ENCODE results near the gene FARS2. TPM values are rescaled to one million over a fixed set of nuclear protein-coding genes. Genes with fewer than 3 reads are reported as not detected.

Gene FARS2
- total RNA-seq, 1 donor from 2014 or later = 19.9 TPM

DNA sequence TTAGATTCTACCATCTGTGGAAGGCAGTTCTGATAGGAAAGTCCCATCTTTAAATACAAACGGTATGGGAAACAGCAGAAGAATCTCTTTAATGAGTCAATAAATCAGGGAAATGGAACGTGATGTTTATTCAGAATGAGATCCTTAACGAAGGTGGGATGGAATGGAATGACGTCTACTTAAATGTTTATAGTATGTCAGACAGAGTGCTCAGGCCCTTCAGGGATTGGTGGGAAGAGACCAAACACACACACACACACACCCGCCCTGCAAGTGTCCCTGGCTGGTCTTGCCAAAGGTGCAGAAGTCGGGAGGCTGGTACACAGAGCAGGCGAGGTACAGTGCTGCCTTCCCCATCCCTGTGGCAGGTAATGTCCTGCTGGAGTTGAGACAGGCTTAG is 164.0 kb downstream of the FARS2 start:
- peaks cover 6% of the 10 kb centered on the region for H3K36me3 Mint-ChIP-seq
- no peak overlapping the region for H3K27ac Mint-ChIP-seq
- H3K27me3 Mint-ChIP-seq (ENCODE audit: low read depth) = no peaks in the 10 kb centered on the region
- TF ChIP-seq, protein P1, sequence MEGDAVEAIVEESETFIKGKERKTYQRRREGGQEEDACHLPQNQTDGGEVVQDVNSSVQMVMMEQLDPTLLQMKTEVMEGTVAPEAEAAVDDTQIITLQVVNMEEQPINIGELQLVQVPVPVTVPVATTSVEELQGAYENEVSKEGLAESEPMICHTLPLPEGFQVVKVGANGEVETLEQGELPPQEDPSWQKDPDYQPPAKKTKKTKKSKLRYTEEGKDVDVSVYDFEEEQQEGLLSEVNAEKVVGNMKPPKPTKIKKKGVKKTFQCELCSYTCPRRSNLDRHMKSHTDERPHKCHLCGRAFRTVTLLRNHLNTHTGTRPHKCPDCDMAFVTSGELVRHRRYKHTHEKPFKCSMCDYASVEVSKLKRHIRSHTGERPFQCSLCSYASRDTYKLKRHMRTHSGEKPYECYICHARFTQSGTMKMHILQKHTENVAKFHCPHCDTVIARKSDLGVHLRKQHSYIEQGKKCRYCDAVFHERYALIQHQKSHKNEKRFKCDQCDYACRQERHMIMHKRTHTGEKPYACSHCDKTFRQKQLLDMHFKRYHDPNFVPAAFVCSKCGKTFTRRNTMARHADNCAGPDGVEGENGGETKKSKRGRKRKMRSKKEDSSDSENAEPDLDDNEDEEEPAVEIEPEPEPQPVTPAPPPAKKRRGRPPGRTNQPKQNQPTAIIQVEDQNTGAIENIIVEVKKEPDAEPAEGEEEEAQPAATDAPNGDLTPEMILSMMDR (IDR thresholded peaks at IDR 0.05; ENCODE audit: unreplicated experiment) = no peak
- H3K9me3 Mint-ChIP-seq = peaks cover 5% of the 10 kb centered on the region
- H3K4me3 Mint-ChIP-seq = no peak overlapping the region
- no peak for DNase-seq (ENCODE audit: low spot score in 2 of 2, unreplicated experiment in 2 of 2)
- H3K4me1 Mint-ChIP-seq = peaks cover 2% of the 10 kb centered on the region

- no peak for DNase-seq (ENCODE audit: low spot score in 2 of 2, unreplicated experiment in 2 of 2)
- Mint-ChIP-seq H3K4me3 (no peak overlapping the region), H3K27ac (no peak overlapping the region), H3K36me3 (peaks cover 6% of the 10 kb centered on the region), H3K4me1 (peaks cover 2% of the 10 kb centered on the region), H3K27me3 (ENCODE audit: low read depth) (no peaks in the 10 kb centered on the region), H3K9me3 (peaks cover 5% of the 10 kb centered on the region)
- TF ChIP-seq, protein P1 (IDR thresholded peaks at IDR 0.05; ENCODE audit: unreplicated experiment) = no peak
Measured at GRCh38 chr6:5425797-5426196, 164.5 kb downstream of the FARS2 start.

DNA sequence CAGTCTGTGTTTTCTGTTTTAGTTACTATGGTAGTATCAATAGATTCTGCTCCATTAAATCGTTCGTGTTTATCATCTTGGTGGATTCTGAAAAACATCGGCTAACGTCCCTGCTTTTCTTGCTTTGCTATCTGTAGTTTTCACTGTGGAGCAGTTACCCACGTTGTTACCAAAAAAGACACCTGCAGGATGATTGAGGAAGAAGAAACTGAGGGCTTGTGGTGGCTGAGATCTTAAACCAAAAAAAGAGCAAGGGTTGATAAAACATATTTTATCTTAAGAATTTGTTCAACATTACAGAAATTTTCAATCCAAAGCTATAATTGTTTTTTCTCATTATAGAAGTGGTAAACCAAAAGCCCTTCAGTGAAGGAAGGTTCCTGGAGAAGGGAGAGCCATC is 166.3 kb downstream of the FARS2 start:
- peaks cover 2% of the 10 kb centered on the region for H3K4me1 Mint-ChIP-seq
- DNase-seq (ENCODE audit: low spot score in 2 of 2, unreplicated experiment in 2 of 2) = no peak
- TF ChIP-seq, protein P1 (IDR thresholded peaks at IDR 0.05; ENCODE audit: unreplicated experiment) = no peak
- H3K4me3 Mint-ChIP-seq = no peak overlapping the region
- no peak overlapping the region for H3K27ac Mint-ChIP-seq
- H3K36me3 Mint-ChIP-seq = peaks cover 4% of the 10 kb centered on the region
- H3K27me3 Mint-ChIP-seq (ENCODE audit: low read depth) = no peaks in the 10 kb centered on the region
- H3K9me3 Mint-ChIP-seq = no peaks in the 10 kb centered on the region

DNA sequence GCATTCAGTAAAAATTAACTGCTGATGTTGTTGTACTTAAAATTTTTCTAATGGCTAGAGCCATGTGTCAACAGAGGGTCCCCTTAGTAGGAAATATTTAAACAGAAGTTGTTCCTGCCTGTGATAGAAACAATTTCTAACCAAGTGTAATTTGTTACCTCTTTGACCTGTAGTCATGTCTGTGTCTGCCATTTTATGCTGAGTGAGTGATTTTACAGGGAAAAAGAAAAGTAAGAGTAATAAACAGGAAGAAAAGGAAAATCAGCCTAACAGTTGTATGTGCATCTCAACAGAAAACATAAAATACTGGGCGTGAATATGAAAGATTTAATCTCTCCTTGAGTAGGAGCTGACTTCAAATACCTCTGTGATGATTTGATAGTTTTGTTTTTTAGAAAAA is 172.0 kb downstream of the FARS2 start:
- TF ChIP-seq, protein P1 (IDR thresholded peaks at IDR 0.05; ENCODE audit: unreplicated experiment) = no peak
- H3K27ac Mint-ChIP-seq = no peak overlapping the region
- no peak for DNase-seq (ENCODE audit: low spot score in 2 of 2, unreplicated experiment in 2 of 2)
- H3K9me3 Mint-ChIP-seq = peaks cover 16% of the 10 kb centered on the region
- H3K4me3 Mint-ChIP-seq = no peak overlapping the region
- no peaks in the 10 kb centered on the region for H3K27me3 Mint-ChIP-seq (ENCODE audit: low read depth)
- H3K36me3 Mint-ChIP-seq = peaks cover 17% of the 10 kb centered on the region
- H3K4me1 Mint-ChIP-seq = no peaks in the 10 kb centered on the region

GRCh38 chr6:5435449-5435848 is 174.1 kb downstream of the FARS2 start:
- TF ChIP-seq, protein P1 (IDR thresholded peaks at IDR 0.05; ENCODE audit: unreplicated experiment) = no peak
- no peak for DNase-seq (ENCODE audit: low spot score in 2 of 2, unreplicated experiment in 2 of 2)
- Mint-ChIP-seq H3K9me3 (peaks cover 16% of the 10 kb centered on the region), H3K27ac (no peak overlapping the region), H3K36me3 (peaks cover 18% of the 10 kb centered on the region), H3K4me1 (peaks cover 2% of the 10 kb centered on the region), H3K27me3 (ENCODE audit: low read depth) (no peaks in the 10 kb centered on the region), H3K4me3 (no peak overlapping the region)

Data from mesothelial cell of epicardium (in vitro differentiated cells).